K562 (cell line): ENCODE results near the gene ARSA. TPM values are rescaled to one million over a fixed set of nuclear protein-coding genes. Genes with fewer than 3 reads are reported as not detected.

Source experiments
- ATAC-seq: fragments of 200-7000 bp; cut with Tn5 transposase; 3 replicates; pipeline ENCODE4 v1.9.1; 2020; ENCODE audit warnings: moderate library complexity
- BruUV-seq: library from RNA; stranded (reverse); fragments of 400-500 nt; replicated peaks from 2 replicates; lab custom pipeline; 2021; lab: Mats Ljungman, UMichigan
- CTCF ChIA-PET: fragments of 300-600 bp; formaldehyde crosslinking; extraction: SDS; loops from one replicate; lab custom pipeline; 2021; ENCODE audit warnings: low intra/inter-chr PET ratio; lab: Yijun Ruan, JAX
- POLR2A ChIA-PET: fragments of 300-600, 350-650 bp; sonication (Branson Sonifier 250); formaldehyde crosslinking; extraction: SDS; loops from one replicate; lab custom pipeline; 2021; ENCODE audit warnings: antibody characterized with exemption, inconsistent platforms; lab: Yijun Ruan, JAX
- DNase-seq, 4 experiments: peaks; one replicate each; pipeline versions ENCODE4 v3.0.0 to v3.0.0-alpha.2; 2011 to 2018; ENCODE audit warnings: low spot score in 3 of 4, mixed read lengths in 3 of 4; ENCODE audit errors: extremely low read depth in 1 of 4
- FAIRE-seq: peaks from 2 replicates; lab custom pipeline; 2011; peaks lifted over from hg19 to GRCh38; lab: Jason Lieb, UNC
- H2AFZ ChIP-seq: 2 replicates; pipeline ENCODE4 v1.6.0; 2011; ENCODE audit warnings: low read depth, low read length, control low read depth, inconsistent platforms
- H3K27ac ChIP-seq: fragments of 200-600 bp; 3 replicates; pipeline ENCODE4 v1.8.0; 2011; ENCODE audit warnings: low read depth, mild to moderate bottlenecking, control low read depth, inconsistent platforms, low read length, moderate library complexity, mixed read lengths; ENCODE audit errors: extremely low read depth
- H3K27me3 ChIP-seq, 2 experiments: fragments of 300-600 bp in 1 of 2; 2 replicates in 1 of 2; 3 replicates in 1 of 2; pipeline versions ENCODE4 v1.6.0 to v1.8.0; 2011; ENCODE audit warnings: inconsistent platforms in 2 of 2, low read length in 2 of 2, mild to moderate bottlenecking in 1 of 2, mixed read lengths in 1 of 2, moderate library complexity in 1 of 2; ENCODE audit not compliant: control insufficient read depth in 2 of 2, insufficient read depth in 2 of 2
- H3K36me3 ChIP-seq: fragments of 300-600 bp; 3 replicates; pipeline ENCODE4 v1.8.0; 2011; ENCODE audit warnings: mild to moderate bottlenecking, low read length, inconsistent platforms; ENCODE audit not compliant: control insufficient read depth, insufficient read depth
- H3K4me1 ChIP-seq, 2 experiments: fragments of 200-600 bp in 1 of 2; replicated peaks in 1 of 2; 2 replicates in 1 of 2; 3 replicates in 1 of 2; pipeline versions ENCODE4 v1.5.1 to v1.8.0; 2011; ENCODE audit warnings: inconsistent platforms in 2 of 2, low read length in 2 of 2, mild to moderate bottlenecking in 1 of 2, mixed read lengths in 1 of 2, moderate library complexity in 1 of 2; ENCODE audit not compliant: control insufficient read depth in 2 of 2, insufficient read depth in 2 of 2
- H3K4me2 ChIP-seq: 2 replicates; pipeline ENCODE4 v1.6.1; 2011; ENCODE audit warnings: low read length, control low read depth, inconsistent platforms, mixed read lengths; ENCODE audit not compliant: insufficient read depth
- H3K4me3 ChIP-seq: fragments of 200-600 bp; sonication (generic), shearing (Covaris generic); 2 replicates; pipeline ENCODE4 v1.5.1; 2016; ENCODE audit warnings: control low read depth, inconsistent platforms
- H3K79me2 ChIP-seq: fragments of 200-600 bp; 3 replicates; pipeline ENCODE4 v1.8.0; 2011; ENCODE audit warnings: low read length, inconsistent platforms; ENCODE audit not compliant: control insufficient read depth, insufficient read depth
- H3K9ac ChIP-seq, 2 experiments: 2 replicates each; pipeline versions ENCODE4 v1.6.0 to v1.6.1; 2011; ENCODE audit warnings: low read depth in 2 of 2, low read length in 2 of 2, control low read depth in 1 of 2, inconsistent platforms in 1 of 2, mild to moderate bottlenecking in 1 of 2, mixed read lengths in 1 of 2; ENCODE audit not compliant: insufficient read depth in 1 of 2
- H3K9me1 ChIP-seq: one replicate; pipeline ENCODE4 v1.6.0; 2011; ENCODE audit warnings: inconsistent platforms, mild to moderate bottlenecking, low read length, moderate library complexity; ENCODE audit not compliant: control insufficient read depth, insufficient read depth
- H3K9me3 ChIP-seq: replicated peaks from 2 replicates; pipeline ENCODE4 v1.5.1; 2011; ENCODE audit warnings: low read depth, low read length, inconsistent platforms; ENCODE audit not compliant: control insufficient read depth, insufficient read depth
- H4K20me1 ChIP-seq: replicated peaks from 2 replicates; pipeline ENCODE4 v1.6.1; 2011; ENCODE audit warnings: low read length, inconsistent platforms, mixed read lengths; ENCODE audit not compliant: control insufficient read depth, insufficient read depth
- ATF1 ChIP-seq, 2 experiments: fragments of 450-650 bp in 1 of 2; IDR thresholded peaks; 2 replicates each; pipeline ENCODE4 v1.6.1; 2016; ENCODE audit warnings: missing compliant biosample characterization in 1 of 2, missing genetic modification characterization in 1 of 2
- CC2D1A ChIP-seq: fragments of 450-650 bp; IDR thresholded peaks from 2 replicates; pipeline ENCODE4 v1.6.1; 2017; ENCODE audit warnings: mild to moderate bottlenecking
- CEBPB ChIP-seq: fragments of 450-650 bp; IDR thresholded peaks from 2 replicates; pipeline ENCODE4 v1.6.1; 2016; ENCODE audit warnings: missing genetic modification characterization, missing compliant biosample characterization
- E2F4 ChIP-seq: sonication (generic); formaldehyde crosslinking; IDR thresholded peaks from 2 replicates; pipeline ENCODE4 v1.8.0; 2022; ENCODE audit warnings: mild to moderate bottlenecking, low read depth, missing genetic modification reagents
- EZH2 ChIP-seq: IDR thresholded peaks from 2 replicates; pipeline ENCODE4 v1.6.1; 2012; ENCODE audit warnings: low read depth, mild to moderate bottlenecking, inconsistent platforms, low read length, borderline replicate concordance
- HNRNPUL1 ChIP-seq: fragments of 200-400 bp; formaldehyde crosslinking; IDR thresholded peaks from 2 replicates; pipeline ENCODE4 v1.6.1; 2017; ENCODE audit warnings: low read length
- KDM1A ChIP-seq, 2 experiments: fragments of 450-650 bp; IDR thresholded peaks; 2 replicates each; pipeline ENCODE4 v1.6.1; 2016; ENCODE audit warnings: mild to moderate bottlenecking in 2 of 2
- NCOA2 ChIP-seq, 2 experiments: fragments of 450-650 bp; IDR thresholded peaks; 2 replicates each; pipeline ENCODE4 v1.6.1; 2018; ENCODE audit warnings: mild to moderate bottlenecking in 2 of 2, moderate library complexity in 1 of 2; ENCODE audit not compliant: partially characterized antibody in 2 of 2
- NFYB ChIP-seq: IDR thresholded peaks from 2 replicates; pipeline ENCODE4 v1.6.1; 2011; ENCODE audit warnings: mild to moderate bottlenecking, moderate library complexity; ENCODE audit not compliant: insufficient read length; ENCODE audit errors: extremely low read depth
- NR2C2 ChIP-seq, 2 experiments: fragments of 200-800 bp in 1 of 2; sonication (Bioruptor generic) in 1 of 2; sonication (generic) in 1 of 2; formaldehyde crosslinking in 1 of 2; IDR thresholded peaks; 2 replicates each; pipeline versions ENCODE4 v1.6.1 to v1.8.0; 2016 to 2022; ENCODE audit warnings: mild to moderate bottlenecking in 1 of 2, missing compliant biosample characterization in 1 of 2, missing genetic modification characterization in 1 of 2, missing genetic modification reagents in 1 of 2
- U2AF2 ChIP-seq: fragments of 200-400 bp; formaldehyde crosslinking; optimal IDR thresholded peaks from 2 replicates; pipeline ENCODE3; 2017; ENCODE audit warnings: low read depth, mild to moderate bottlenecking, low read length
- ZNF507 ChIP-seq: conservative IDR thresholded peaks from 2 replicates; pipeline ENCODE4 v1.6.1; 2017; ENCODE audit warnings: missing genetic modification characterization, missing compliant biosample characterization
- ZNF583 ChIP-seq: fragments of 250-450 bp; sonication (Bioruptor Pico); IDR thresholded peaks from 2 replicates; pipeline ENCODE4 v1.4.0; 2020
- ZNF589 ChIP-seq: fragments of 200-800 bp; sonication (Bioruptor generic); IDR thresholded peaks from 2 replicates; pipeline ENCODE4 v1.6.1; 2016; ENCODE audit warnings: low read depth, missing genetic modification characterization, missing compliant biosample characterization
- ZNF695 ChIP-seq: fragments of 450-650 bp; formaldehyde crosslinking; IDR thresholded peaks from 2 replicates; pipeline ENCODE4 v1.4.0; 2020; ENCODE audit warnings: mild to moderate bottlenecking, moderate library complexity
- ZNF77 ChIP-seq: fragments of 250-450 bp; sonication (Bioruptor Pico); IDR thresholded peaks from 2 replicates; pipeline ENCODE4 v1.5.0; 2020
- ZNF79 ChIP-seq: fragments of 250-450 bp; sonication (Bioruptor Pico); IDR thresholded peaks from 2 replicates; pipeline ENCODE4 v1.4.0; 2020; ENCODE audit warnings: low read depth, mild to moderate bottlenecking, moderate library complexity
- WGBS: fragments of 100-300 bp; shearing (Covaris generic); methylation state at CpG from one replicate; pipeline ENCODE4 v1.1.6; 2016; ENCODE audit warnings: low coverage, mixed read lengths; ENCODE audit not compliant: insufficient coverage; ENCODE audit errors: missing lambda C conversion rate; 5-methylcytosine and 5-hydroxymethylcytosine counted together
- in situ Hi-C: fragments of 300-500 bp; cut with MboI; formaldehyde crosslinking; loops from 4 replicates; pipeline ENCODE4 v1.15.0; 2018; ENCODE audit warnings: inconsistent platforms, mixed read lengths
- intact Hi-C: fragments of 100-400 bp; cut with micrococcal nuclease; formaldehyde crosslinking; loops from 2 replicates; pipeline ENCODE4 v1.14.2; 2022
- polyA plus RNA-seq, 8 experiments: library from polyadenylated mRNA; depleted of rRNA in 4 of 8; stranded (reverse) in 5 of 8; unstranded in 3 of 8; fragments of >200 nt; fragmentation: Nextera tagmentation in 2 of 8; fragmentation: Illumina TruSeq in 1 of 8; extraction: Ambion mirVana in 2 of 8; extraction: Trizol in 1 of 8; gene quantifications; 2 replicates each; pipeline versions ENCODE4 v1.2.1 to v1.2.3, GENCODE V29; 2011 to 2014; ENCODE audit warnings: inconsistent platforms in 1 of 8, missing spikeins in 1 of 8
- total RNA-seq, 7 experiments: library from RNA; depleted of rRNA in 6 of 7; stranded (reverse); fragments of >200 nt in 6 of 7; fragmentation: Illumina TruSeq in 2 of 7; extraction: Trizol in 2 of 7; gene quantifications; 2 replicates each; pipeline versions ENCODE4 v1.2.1 to v1.2.3, GENCODE V29; 2011 to 2021; ENCODE audit warnings: low replicate concordance in 1 of 7
- TF ChIP-seq, protein P1 (sequence below): fragments of 200-400 bp; formaldehyde crosslinking; IDR thresholded peaks from 2 replicates; pipeline ENCODE4 v1.6.1; 2017; ENCODE audit warnings: mild to moderate bottlenecking, low read depth, low read length, moderate library complexity
- TF ChIP-seq, protein P2 (sequence below): fragments of 450-650 bp; formaldehyde crosslinking; IDR thresholded peaks from 2 replicates; pipeline ENCODE4 v1.4.0; 2020; ENCODE audit warnings: mild to moderate bottlenecking, moderate library complexity

The ARSA gene
- total and polyA plus RNA-seq, 9 of the 15 experiments (the other 6 are each of a cell fraction or from before 2014, with no cell fraction given): 0.32 to 10.9 (median 1.8) TPM; not detected in 1

- FAIRE-seq (no peak), DNase-seq (no peak), ATAC-seq (no peak)
- Histone ChIP-seq H3K9me1 (no peaks in the 10 kb centered on the region), H3K36me3 (no peaks in the 10 kb centered on the region), H3K27me3 (no peaks in the 10 kb centered on the region; a peak in 2 of 5 replicates), H4K20me1 (no peaks in the 10 kb centered on the region), H3K27ac (no peak overlapping the region), H2AFZ (no peak overlapping the region), H3K79me2 (no peaks in the 10 kb centered on the region), H3K9ac (no peak overlapping the region), H3K4me2 (no peak overlapping the region), H3K4me3 (no peak overlapping the region), H3K9me3 (no peaks in the 10 kb centered on the region), H3K4me1 (no peaks in the 10 kb centered on the region)
- intact Hi-C loops: no loop called here
- ChIA-PET POLR2A (no interaction called here), CTCF (no interaction called here)
- TF ChIP-seq, protein P1, sequence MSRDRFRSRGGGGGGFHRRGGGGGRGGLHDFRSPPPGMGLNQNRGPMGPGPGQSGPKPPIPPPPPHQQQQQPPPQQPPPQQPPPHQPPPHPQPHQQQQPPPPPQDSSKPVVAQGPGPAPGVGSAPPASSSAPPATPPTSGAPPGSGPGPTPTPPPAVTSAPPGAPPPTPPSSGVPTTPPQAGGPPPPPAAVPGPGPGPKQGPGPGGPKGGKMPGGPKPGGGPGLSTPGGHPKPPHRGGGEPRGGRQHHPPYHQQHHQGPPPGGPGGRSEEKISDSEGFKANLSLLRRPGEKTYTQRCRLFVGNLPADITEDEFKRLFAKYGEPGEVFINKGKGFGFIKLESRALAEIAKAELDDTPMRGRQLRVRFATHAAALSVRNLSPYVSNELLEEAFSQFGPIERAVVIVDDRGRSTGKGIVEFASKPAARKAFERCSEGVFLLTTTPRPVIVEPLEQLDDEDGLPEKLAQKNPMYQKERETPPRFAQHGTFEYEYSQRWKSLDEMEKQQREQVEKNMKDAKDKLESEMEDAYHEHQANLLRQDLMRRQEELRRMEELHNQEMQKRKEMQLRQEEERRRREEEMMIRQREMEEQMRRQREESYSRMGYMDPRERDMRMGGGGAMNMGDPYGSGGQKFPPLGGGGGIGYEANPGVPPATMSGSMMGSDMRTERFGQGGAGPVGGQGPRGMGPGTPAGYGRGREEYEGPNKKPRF: no peak
- TF ChIP-seq CC2D1A: no peak
- no peak for TF ChIP-seq HNRNPUL1
- TF ChIP-seq NFYB: no peak
- TF ChIP-seq ZNF77 (CRISPR knock-in tag): no peak
- no peak for TF ChIP-seq EZH2
- TF ChIP-seq, protein P2, sequence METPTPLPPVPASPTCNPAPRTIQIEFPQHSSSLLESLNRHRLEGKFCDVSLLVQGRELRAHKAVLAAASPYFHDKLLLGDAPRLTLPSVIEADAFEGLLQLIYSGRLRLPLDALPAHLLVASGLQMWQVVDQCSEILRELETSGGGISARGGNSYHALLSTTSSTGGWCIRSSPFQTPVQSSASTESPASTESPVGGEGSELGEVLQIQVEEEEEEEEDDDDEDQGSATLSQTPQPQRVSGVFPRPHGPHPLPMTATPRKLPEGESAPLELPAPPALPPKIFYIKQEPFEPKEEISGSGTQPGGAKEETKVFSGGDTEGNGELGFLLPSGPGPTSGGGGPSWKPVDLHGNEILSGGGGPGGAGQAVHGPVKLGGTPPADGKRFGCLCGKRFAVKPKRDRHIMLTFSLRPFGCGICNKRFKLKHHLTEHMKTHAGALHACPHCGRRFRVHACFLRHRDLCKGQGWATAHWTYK (CRISPR knock-in tag): no peak
- no peak for TF ChIP-seq NCOA2 (IDR thresholded peaks at IDR 0.05; ENCODE audit: partially characterized antibody in 2 of 2)
- TF ChIP-seq ZNF583 (CRISPR knock-in tag): no peak
- TF ChIP-seq ATF1 (CRISPR knock-in tag; IDR thresholded peaks at IDR 0.05): no peak
- no peak for TF ChIP-seq ATF1 (tag; IDR thresholded peaks at IDR 0.05)
- no peak for TF ChIP-seq CEBPB (tag)
- TF ChIP-seq U2AF2: no peak
- no peak for TF ChIP-seq ZNF695 (CRISPR knock-in tag)
- no peak for TF ChIP-seq ZNF79 (CRISPR knock-in tag)
- no peak for TF ChIP-seq ZNF589
- no peak for TF ChIP-seq NR2C2 (CRISPR knock-in tag; IDR thresholded peaks at IDR 0.05)
- TF ChIP-seq NR2C2 (tag; IDR thresholded peaks at IDR 0.05): no peak
- TF ChIP-seq ZNF507 (tag): no peak
- no peak for TF ChIP-seq E2F4 (CRISPR knock-in tag)
- TF ChIP-seq KDM1A (IDR thresholded peaks at IDR 0.05): no peak
- WGBS: 37% methylated on average over 10 of the region's 12 CpGs
- in situ Hi-C loops: no loop called here
- no TSS peak for BruUV-seq
These were observed 37.3 kb upstream of the ARSA start for GRCh38 chr22:50665212-50665611.
